Adrenal gland (tissue), 5 donors: Measurements from ENCODE around the gene RASSF4.

Experiments
- POLR2A ChIP-seq, 2 donors: fragments of 450-650 bp; IDR thresholded peaks; one replicate each; pipeline ENCODE4 v1.6.1; 2017; ENCODE audit warnings: antibody characterized with exemption in 2 of 2, mild to moderate bottlenecking in 2 of 2, moderate library complexity in 1 of 2
- TF ChIP-seq, protein P1 (sequence below), 6 experiments: fragments of 450-650 bp in 4 of 6; fragments of 200-600 bp in 2 of 6; sonication (generic) in 1 of 6; IDR thresholded peaks; 1 replicate in 5 of 6; 2 replicates in 1 of 6; pipeline versions ENCODE4 v1.5.1 to v1.8.0; 2016 to 2021; ENCODE audit warnings: antibody characterized with exemption in 6 of 6, mild to moderate bottlenecking in 2 of 6, moderate library complexity in 1 of 6
- donor health status: DM: no; HTN: no; CAD: no.

DNA sequence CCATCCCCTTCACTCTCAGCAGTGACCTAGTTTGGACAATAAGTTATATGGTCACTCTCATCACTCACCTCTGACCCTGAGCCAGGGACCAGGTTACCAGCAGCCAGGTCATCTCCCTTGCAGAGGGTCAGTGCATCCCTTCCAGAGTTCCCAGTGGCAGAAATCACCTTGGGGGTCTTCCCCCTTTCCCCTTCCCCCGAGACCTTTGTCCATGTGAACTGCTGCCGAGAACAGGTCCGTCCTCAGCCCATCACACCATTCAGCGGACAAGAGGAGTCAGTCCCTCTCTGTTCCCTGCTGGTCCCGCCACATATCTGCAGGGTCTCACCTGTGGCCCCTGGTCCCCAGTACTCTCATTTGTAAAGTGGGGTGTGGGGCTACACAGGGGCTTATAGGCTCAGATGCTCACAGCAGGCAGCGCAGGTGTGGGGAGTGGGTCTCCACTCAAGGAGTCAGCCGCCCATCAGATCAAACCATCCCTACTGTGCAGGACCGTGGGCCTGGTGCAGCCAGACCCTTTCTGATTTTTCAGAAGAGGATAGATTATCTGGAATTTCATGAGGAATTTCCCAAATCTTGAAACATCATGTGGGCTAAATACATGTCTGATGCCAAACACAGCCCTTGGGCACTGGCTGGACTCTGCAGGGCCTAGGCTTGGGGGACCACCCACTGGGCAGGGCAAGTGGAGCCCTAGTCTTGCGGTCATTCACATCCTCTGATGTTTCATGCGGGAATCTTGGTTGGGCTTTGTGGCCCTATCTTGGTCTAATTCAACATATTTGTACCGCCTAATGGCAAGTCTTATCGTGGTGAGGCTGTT is 12.5 kb downstream of the RASSF4 start:
- TF ChIP-seq, protein P1, sequence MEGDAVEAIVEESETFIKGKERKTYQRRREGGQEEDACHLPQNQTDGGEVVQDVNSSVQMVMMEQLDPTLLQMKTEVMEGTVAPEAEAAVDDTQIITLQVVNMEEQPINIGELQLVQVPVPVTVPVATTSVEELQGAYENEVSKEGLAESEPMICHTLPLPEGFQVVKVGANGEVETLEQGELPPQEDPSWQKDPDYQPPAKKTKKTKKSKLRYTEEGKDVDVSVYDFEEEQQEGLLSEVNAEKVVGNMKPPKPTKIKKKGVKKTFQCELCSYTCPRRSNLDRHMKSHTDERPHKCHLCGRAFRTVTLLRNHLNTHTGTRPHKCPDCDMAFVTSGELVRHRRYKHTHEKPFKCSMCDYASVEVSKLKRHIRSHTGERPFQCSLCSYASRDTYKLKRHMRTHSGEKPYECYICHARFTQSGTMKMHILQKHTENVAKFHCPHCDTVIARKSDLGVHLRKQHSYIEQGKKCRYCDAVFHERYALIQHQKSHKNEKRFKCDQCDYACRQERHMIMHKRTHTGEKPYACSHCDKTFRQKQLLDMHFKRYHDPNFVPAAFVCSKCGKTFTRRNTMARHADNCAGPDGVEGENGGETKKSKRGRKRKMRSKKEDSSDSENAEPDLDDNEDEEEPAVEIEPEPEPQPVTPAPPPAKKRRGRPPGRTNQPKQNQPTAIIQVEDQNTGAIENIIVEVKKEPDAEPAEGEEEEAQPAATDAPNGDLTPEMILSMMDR (IDR thresholded peaks at IDR 0.05) = no peak
- TF ChIP-seq POLR2A (IDR thresholded peaks at IDR 0.05) = no peak
